SH-SY5Y (cell line): ENCODE results near the gene KBTBD4.

Experiments
- GATA2 ChIP-seq: IDR thresholded peaks from 2 replicates; pipeline ENCODE4 v1.6.1; 2011; ENCODE audit warnings: mild to moderate bottlenecking, low read depth, low read length
- GATA3 ChIP-seq: IDR thresholded peaks from 2 replicates; pipeline ENCODE4 v1.6.1; 2011; ENCODE audit warnings: low read depth, mild to moderate bottlenecking, low read length, moderate library complexity

Gene KBTBD4

DNA sequence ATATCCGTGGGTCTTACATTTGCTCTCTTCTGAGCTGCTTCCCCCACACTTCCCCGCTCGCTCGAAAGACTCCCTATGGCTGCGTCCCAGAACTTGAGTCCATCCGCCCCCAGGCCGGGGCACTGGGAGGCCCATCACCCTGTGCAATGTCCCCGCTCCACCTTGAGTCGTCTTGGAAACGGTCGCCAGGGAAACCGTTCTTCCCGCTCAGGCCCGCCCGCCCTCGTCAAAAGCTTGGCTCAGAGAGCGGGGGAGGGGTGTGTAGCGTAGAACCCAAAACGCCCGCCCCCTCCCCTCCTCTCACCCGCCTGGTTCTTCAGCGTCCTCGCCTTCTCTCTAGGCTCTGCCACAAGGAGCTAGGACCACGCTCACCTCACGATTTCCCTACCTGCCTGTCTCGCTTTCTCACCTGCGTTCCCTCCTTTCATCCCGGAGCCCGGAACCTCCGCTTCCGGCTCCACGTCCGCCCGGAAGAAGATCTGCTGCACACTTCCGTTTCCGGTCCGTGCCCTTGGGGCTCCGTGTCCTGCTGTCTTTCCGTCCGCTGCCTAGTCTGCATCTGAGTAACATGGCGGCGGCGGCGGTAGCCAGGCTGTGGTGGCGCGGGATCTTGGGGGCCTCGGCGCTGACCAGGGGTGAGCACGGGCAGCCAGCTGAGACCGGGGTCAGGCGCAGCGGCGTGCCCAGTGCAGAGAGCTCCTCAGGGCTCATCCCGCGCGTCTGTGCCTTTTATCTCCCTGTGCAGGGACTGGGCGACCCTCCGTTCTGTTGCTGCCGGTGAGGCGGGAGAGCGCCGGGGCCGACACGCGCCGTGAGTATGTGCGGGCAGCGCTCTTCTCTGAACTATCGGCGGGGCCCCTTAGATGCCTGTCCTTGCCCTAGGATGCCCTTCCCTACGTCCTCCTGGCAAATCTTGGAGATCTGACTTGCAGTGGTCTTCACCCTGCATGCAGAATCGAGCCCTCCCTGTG, at the start of gene KBTBD4, which contains the start of gene NDUFS3:
Gene KBTBD4 (minus strand): TSS at position 447 of the 971 bp plus-strand sequence. CDS start 19 bp downstream, at position 428.
Gene NDUFS3 (plus strand): TSS at position 551 of the 971 bp plus-strand sequence. CDS start 18 bp downstream, at position 569.
- TF ChIP-seq GATA3 (no peak), GATA2 (no peak)

DNA sequence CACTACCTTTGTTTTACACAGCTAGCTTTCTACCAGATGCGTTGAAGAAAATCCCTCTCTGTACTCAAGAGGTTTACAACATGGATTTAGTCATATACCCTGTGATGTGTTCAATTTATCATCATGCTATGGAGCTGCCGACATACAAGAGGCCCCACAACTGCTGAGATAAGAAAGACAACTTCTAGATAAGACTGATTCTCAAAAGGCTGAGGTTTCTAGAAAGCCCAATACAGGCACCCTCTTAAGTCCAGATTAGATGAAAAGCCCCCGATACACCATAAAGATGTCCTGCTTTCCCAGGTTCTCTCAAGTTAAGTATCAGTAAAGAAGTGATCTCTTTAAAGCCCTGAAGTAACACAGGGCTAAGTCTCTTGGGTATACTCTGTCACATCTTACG, 49.3 kb upstream of the KBTBD4 start:
- no peak for TF ChIP-seq GATA2
- TF ChIP-seq GATA3, result no peak

GRCh38 chr11:47626234-47626633, 47.5 kb upstream of the KBTBD4 start:
- no peak for TF ChIP-seq GATA3
- TF ChIP-seq GATA2, result no peak

- no peak for TF ChIP-seq GATA3
- no peak for TF ChIP-seq GATA2
These were observed 42.1 kb upstream of the KBTBD4 start for GRCh38 chr11:47620836-47621378.

- TF ChIP-seq GATA2 (no peak), GATA3 (no peak)
These were observed 38.6 kb upstream of the KBTBD4 start for GRCh38 chr11:47617417-47617809.

GRCh38 chr11:47616726-47617416, 38.1 kb upstream of the KBTBD4 start:
- TF ChIP-seq GATA3, result no peak
- no peak for TF ChIP-seq GATA2

DNA sequence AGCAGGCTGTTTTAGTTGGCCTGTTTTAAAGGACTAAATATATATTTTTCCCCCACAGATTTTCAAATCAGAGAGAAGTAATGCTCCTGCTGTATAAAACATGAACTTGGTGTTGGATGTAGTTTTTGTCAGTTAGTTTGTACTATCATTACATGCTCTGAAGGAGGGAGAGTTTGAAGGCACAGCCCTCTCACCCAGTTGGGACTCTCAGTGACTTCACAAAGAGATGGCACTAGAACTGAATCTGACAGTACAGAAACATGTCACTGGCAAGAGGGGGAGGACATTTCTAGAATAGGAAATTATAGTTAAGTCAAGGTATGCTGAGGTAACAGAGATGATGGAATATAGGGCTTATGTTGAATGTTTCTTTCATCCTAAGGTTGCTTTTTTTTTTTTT, 36.5 kb upstream of the KBTBD4 start:
- TF ChIP-seq GATA2, result no peak
- no peak for TF ChIP-seq GATA3

DNA sequence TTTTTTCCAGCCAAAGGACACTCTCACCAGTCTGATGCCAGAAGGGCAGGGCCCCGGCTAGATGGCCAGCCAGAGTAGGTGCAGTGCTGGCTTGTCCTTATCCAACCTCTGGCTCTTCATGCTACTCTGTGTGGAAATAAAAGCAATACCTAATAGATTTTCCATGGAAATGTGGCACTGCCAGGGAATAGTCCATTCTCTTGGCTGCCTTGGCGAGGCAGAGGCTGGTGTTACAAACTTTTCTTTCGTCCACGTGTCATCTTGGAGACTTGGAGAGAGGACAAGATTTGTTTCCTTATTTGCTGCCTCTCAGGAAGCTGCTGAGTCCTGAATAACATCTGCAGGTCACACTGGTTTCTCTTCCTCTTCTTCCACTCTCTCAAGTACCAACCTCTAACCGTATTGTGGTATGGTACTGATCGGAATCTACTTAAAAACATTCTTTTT, 32.6 kb upstream of the KBTBD4 start:
- TF ChIP-seq GATA3 (no peak), GATA2 (no peak)

- TF ChIP-seq GATA3 (no peak), GATA2 (no peak)
These were observed 30.9 kb upstream of the KBTBD4 start for GRCh38 chr11:47609675-47610074.

DNA sequence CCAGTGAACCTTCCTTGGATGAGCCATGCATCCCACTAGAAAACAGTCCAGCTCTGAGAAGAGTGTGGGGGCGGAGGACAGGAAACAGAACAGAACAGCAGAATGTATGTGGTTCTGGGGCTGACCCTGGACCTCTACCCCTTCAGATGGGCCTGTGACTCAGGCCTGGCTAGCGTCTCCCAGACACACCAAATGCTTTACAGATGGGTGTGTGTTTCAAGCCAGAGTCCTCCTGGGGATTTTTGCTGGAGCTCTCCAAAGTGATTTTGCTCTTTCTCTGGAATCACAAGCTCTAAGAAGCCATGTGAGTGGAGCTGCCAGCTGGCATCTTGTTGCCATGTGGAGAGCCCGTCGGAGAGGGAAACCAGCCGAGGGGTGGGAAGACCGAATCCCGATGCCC, 28.6 kb upstream of the KBTBD4 start:
- no peak for TF ChIP-seq GATA2
- TF ChIP-seq GATA3, result no peak

DNA sequence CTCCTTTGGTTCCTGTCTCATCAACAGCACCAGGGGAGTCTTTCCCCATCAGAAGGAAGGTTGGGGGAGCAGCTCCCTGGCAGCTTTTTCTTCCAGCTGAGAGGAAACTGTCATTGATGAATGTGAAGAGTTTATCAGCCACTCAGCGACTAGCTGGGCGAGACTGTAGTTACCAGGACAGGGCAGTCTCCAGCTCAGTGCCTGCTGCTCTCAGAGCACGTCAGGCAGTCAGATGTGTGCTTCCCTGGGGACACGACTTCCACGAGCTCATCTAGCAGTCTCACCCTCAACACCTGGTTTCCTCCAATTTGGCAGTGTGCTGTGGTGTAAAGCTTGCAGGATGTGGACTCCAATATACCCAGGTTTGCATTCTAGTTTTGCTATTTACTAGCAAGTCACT, 28.0 kb upstream of the KBTBD4 start:
- TF ChIP-seq GATA3 (no peak), GATA2 (no peak)

DNA sequence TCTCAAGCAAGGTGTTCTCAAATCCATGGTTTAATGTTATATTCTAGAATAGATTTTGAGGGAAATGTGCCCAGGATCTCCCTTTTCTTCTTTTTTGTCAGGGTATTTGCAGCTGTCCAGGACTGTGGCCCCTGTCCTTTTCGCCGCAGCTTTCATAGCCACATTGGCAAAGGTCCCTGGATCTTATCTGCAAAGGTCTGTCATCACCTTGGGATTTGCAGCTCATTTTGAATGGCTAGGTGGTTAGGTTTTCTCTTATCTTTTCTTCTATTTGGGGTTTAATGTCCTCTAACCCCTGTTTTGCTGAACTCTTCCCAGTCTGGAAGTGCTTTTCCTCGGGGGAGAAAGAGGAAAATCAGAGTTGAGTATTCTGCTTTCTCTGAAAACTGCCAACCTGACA, 27.2 kb upstream of the KBTBD4 start:
- no peak for TF ChIP-seq GATA2
- no peak for TF ChIP-seq GATA3

DNA sequence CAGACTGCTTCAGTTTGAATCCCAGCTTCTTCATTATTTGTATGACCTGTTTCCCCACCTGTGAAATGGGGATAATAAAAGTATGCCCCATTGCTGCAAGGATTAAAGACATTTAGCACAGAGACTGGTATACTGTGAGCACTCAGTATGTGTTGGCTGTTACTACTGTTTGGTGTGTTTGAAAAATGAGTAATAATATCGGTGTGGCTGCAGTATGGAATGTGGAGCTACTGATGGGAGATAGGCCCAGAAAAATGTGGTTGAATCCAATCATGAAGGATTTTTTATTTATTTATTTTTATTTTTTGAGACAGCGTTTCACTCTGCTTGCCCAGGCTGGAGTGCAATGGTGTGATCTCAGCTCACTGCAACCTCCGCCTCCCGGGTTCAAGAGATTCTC, 24.5 kb upstream of the KBTBD4 start:
- TF ChIP-seq GATA3, result no peak
- TF ChIP-seq GATA2, result no peak

GRCh38 chr11:47599902-47600301, 21.1 kb upstream of the KBTBD4 start:
- TF ChIP-seq GATA3 (no peak), GATA2 (no peak)
